Epithelial cell of proximal tubule (primary cell): ENCODE measurements around the gene FAM81A. TPM values are rescaled to one million over a fixed set of nuclear protein-coding genes. Genes with fewer than 3 reads are reported as not detected.

Experiments
- DNase-seq: peaks from one replicate; pipeline ENCODE4 v3.0.0-alpha.2; 2011; ENCODE audit warnings: low read depth
- H3K4me3 ChIP-seq: 2 replicates; pipeline ENCODE4 v1.5.1; 2011; ENCODE audit warnings: low read depth, mild to moderate bottlenecking, low read length
- CTCF ChIP-seq: conservative IDR thresholded peaks from 2 replicates; pipeline ENCODE4 v1.5.1; 2012; ENCODE audit warnings: low read depth, mild to moderate bottlenecking, low read length
- total RNA-seq: library from RNA; depleted of rRNA; stranded (reverse); fragments of >200 nt; gene quantifications from 2 replicates; pipeline ENCODE4 v1.2.3, GENCODE V29; 2015

FAM81A gene
- total RNA-seq, 1 donor from 2014 or later, result 5.2 TPM

- TF ChIP-seq CTCF, result no peak
- H3K4me3 ChIP-seq, result no peak overlapping the region
- no peak for DNase-seq
Observed at GRCh38 chr15:59541750-59542149, 103.8 kb downstream of the FAM81A start.

DNA sequence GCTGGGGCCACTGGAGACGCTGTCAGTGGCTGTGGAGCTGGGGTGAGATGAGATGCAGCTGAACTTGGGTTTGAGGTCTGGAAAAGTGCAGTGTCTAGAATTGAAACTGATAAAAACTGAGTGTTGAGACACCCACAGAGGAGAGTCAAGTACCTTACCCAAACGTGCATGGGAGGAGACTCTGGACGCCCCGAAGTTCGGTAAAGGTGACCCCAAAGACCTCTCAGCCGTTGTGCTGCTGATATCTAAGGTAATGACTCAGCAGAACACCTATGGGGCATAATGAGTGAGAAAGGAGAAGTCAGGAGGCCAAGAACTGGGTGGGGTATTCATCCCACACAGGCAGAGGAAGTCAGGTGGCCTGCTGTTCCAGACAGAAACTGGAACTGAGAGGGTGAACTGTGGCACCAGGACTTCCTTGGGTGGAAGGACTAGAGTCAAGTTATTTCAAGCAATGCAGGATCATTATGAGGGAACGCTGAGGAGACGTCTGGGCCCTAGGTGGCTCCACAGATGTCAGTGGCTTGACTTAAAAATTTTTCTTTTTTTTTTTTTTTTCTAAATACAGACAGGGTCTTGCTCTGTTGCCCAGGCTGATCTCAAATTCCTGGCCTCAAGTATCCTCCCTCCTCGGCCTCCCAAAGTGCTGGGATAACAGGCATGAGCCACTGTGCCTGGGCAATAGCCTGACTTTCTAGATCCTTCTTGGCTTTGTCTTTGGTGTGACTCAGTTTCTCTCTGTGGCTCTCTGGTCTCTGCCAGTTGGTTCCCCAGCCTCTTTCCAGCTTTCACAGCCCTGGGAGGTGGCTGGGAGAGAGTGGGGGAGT, 105.9 kb downstream of the FAM81A start:
- H3K4me3 ChIP-seq, result no peak overlapping the region
- no peak for TF ChIP-seq CTCF
- no peak for DNase-seq

DNA sequence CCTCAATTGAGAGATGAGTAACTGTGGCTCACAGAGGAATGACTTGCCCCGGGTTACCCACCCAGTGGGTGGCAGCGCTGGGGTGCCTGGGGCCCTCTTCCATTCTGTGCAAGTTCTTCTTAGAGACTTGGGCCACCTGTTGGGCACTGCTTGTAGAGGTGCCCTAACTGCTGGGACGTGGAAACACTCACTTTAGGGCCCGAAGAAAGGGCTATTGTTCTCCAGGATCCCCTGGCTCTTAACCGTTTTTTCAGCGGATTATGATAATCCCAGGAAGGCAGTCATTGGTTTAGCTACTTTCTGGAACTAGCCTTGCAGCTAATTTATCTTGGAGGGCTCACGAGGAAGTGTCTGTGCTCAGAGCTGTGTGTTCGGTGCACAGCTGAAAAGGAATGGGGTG, 107.6 kb downstream of the FAM81A start:
- no peak for TF ChIP-seq CTCF
- no peak overlapping the region for H3K4me3 ChIP-seq
- no peak for DNase-seq

- no peak for DNase-seq
- TF ChIP-seq CTCF, result no peak
- no peak overlapping the region for H3K4me3 ChIP-seq
Observed at GRCh38 chr15:59548501-59549226, 110.7 kb downstream of the FAM81A start.

- no peak for DNase-seq
- TF ChIP-seq CTCF, result no peak
- no peak overlapping the region for H3K4me3 ChIP-seq
Observed at GRCh38 chr15:59549301-59550185, 111.6 kb downstream of the FAM81A start.

GRCh38 chr15:59550530-59550929, 112.5 kb downstream of the FAM81A start:
- no peak for DNase-seq
- H3K4me3 ChIP-seq, result no peak overlapping the region
- TF ChIP-seq CTCF, result no peak
